ELF-1 (cell line): Measurements from ENCODE around the gene SLC9A6.

Source experiments
- DNase-seq: peaks from one replicate; pipeline ENCODE4 v3.0.0-alpha.2; 2016; ENCODE audit warnings: low read depth, low spot score

Gene SLC9A6

GRCh38 chrX:135985157-135985972 is at the start of gene SLC9A6:
TSS of gene SLC9A6 (plus strand) at chrX:135985435. CDS start at chrX:135985659, 224 bp downstream.
- DNase-seq = peak; percentile 84

GRCh38 chrX:135944486-135944885 is 40.7 kb upstream of the SLC9A6 start:
- DNase-seq = no peak

GRCh38 chrX:135951291-135951690 is 33.9 kb upstream of the SLC9A6 start:
- peak; percentile 32 for DNase-seq

GRCh38 chrX:135973025-135973547 is 12.1 kb upstream of the SLC9A6 start:
- no peak for DNase-seq

GRCh38 chrX:135973548-135974278 is 11.5 kb upstream of the SLC9A6 start, which contains the start of gene MMGT1:
TSS of gene MMGT1 (minus strand) at chrX:135973988. CDS start at chrX:135973675, 313 bp downstream.
- DNase-seq = peak; percentile 95

- peak; percentile 46 for DNase-seq
Measured at GRCh38 chrX:135974279-135974856, 10.9 kb upstream of the SLC9A6 start.

GRCh38 chrX:135975421-135975820 is 9.8 kb upstream of the SLC9A6 start:
- no peak for DNase-seq

GRCh38 chrX:135977611-135978010 is 7.6 kb upstream of the SLC9A6 start:
- DNase-seq = no peak

GRCh38 chrX:135981010-135981409 is 4.2 kb upstream of the SLC9A6 start:
- DNase-seq = no peak

- DNase-seq = no peak
Measured at GRCh38 chrX:135981668-135982067, 3.6 kb upstream of the SLC9A6 start.

- no peak for DNase-seq
Measured at GRCh38 chrX:135982860-135983259, 2.4 kb upstream of the SLC9A6 start.

GRCh38 chrX:135984256-135984655 is 979 bp upstream of the SLC9A6 start:
- no peak for DNase-seq

GRCh38 chrX:135984791-135985156 is 461 bp upstream of the SLC9A6 start:
- DNase-seq = no peak

- DNase-seq = no peak
Measured at GRCh38 chrX:135985973-135986310, 707 bp downstream of the SLC9A6 start.

- DNase-seq = no peak
Measured at GRCh38 chrX:135988245-135988644, 3.0 kb downstream of the SLC9A6 start.

GRCh38 chrX:136015016-136015415 is 29.8 kb downstream of the SLC9A6 start:
- DNase-seq = no peak

- DNase-seq = no peak
Measured at GRCh38 chrX:136016881-136017280, 31.6 kb downstream of the SLC9A6 start.

- no peak for DNase-seq
Measured at GRCh38 chrX:136019226-136019625, 34.0 kb downstream of the SLC9A6 start.

GRCh38 chrX:136021160-136021559 is 35.9 kb downstream of the SLC9A6 start:
- no peak for DNase-seq

- DNase-seq = no peak
Measured at GRCh38 chrX:136021903-136022302, 36.7 kb downstream of the SLC9A6 start.

- no peak for DNase-seq
Measured at GRCh38 chrX:136025091-136025490, 39.9 kb downstream of the SLC9A6 start.

- peak; percentile 5 for DNase-seq
Measured at GRCh38 chrX:136028383-136028984, 43.2 kb downstream of the SLC9A6 start.
